DND-41 (cell line): ENCODE measurements around the gene KCP.

Experiments
- ATAC-seq: fragments of 200-7000 bp; cut with Tn5 transposase; 3 replicates; pipeline ENCODE4 v1.9.1; 2021; ENCODE audit warnings: low read depth; ENCODE audit not compliant: insufficient read depth
- DNase-seq: peaks from one replicate; pipeline ENCODE4 v3.0.0-alpha.2; 2020
- H2AFZ ChIP-seq: 2 replicates; pipeline ENCODE4 v1.6.0; 2012; ENCODE audit warnings: low read depth, low read length
- H3K27ac ChIP-seq: 2 replicates; pipeline ENCODE4 v1.5.1; 2012; ENCODE audit warnings: low read length, inconsistent platforms
- H3K27me3 ChIP-seq: fragments of 200-600 bp; sonication (generic); 2 replicates; pipeline ENCODE4 v1.6.0; 2012; ENCODE audit warnings: low read length, mild to moderate bottlenecking, inconsistent platforms; ENCODE audit not compliant: insufficient read depth, poor library complexity
- H3K36me3 ChIP-seq: 2 replicates; pipeline ENCODE4 v1.5.1; 2012; ENCODE audit warnings: low read length, inconsistent platforms; ENCODE audit not compliant: insufficient read depth
- H3K4me1 ChIP-seq: 2 replicates; pipeline ENCODE4 v1.5.1; 2012; ENCODE audit warnings: mild to moderate bottlenecking, low read length; ENCODE audit not compliant: insufficient read depth
- H3K4me2 ChIP-seq: 2 replicates; pipeline ENCODE4 v1.6.0; 2012; ENCODE audit warnings: mild to moderate bottlenecking, moderate library complexity, low read length, inconsistent platforms; ENCODE audit not compliant: insufficient read depth
- H3K4me3 ChIP-seq, 2 experiments: fragments of 200-600 bp in 1 of 2; shearing (Covaris generic) in 1 of 2; 2 replicates each; pipeline ENCODE4 v1.5.1; 2012 to 2016; ENCODE audit warnings: inconsistent platforms in 2 of 2, low read length in 2 of 2, mild to moderate bottlenecking in 2 of 2, low read depth in 1 of 2, moderate library complexity in 1 of 2
- H3K79me2 ChIP-seq: 2 replicates; pipeline ENCODE4 v1.6.0; 2012; ENCODE audit warnings: low read length, inconsistent platforms; ENCODE audit not compliant: insufficient read depth
- H3K9ac ChIP-seq: 2 replicates; pipeline ENCODE4 v1.6.0; 2012; ENCODE audit warnings: low read depth, mild to moderate bottlenecking, inconsistent platforms, low read length, moderate library complexity
- H3K9me3 ChIP-seq: 2 replicates; pipeline ENCODE4 v1.5.1; 2012; ENCODE audit warnings: low read length, moderate library complexity, mild to moderate bottlenecking, inconsistent platforms; ENCODE audit not compliant: insufficient read depth, severe bottlenecking
- H4K20me1 ChIP-seq: 2 replicates; pipeline ENCODE4 v1.6.0; 2012; ENCODE audit warnings: low read length; ENCODE audit not compliant: insufficient read depth
- CTCF ChIP-seq: IDR thresholded peaks from 2 replicates; pipeline ENCODE4 v1.5.1; 2012; ENCODE audit warnings: borderline replicate concordance, low read length, moderate library complexity, mild to moderate bottlenecking; ENCODE audit not compliant: poor library complexity, severe bottlenecking; ENCODE audit errors: extremely low read depth
- EZH2 ChIP-seq: IDR thresholded peaks from 3 replicates; pipeline ENCODE4 v1.6.1; 2012; ENCODE audit warnings: borderline replicate concordance, low read depth, mild to moderate bottlenecking, moderate library complexity, low read length, inconsistent platforms; ENCODE audit not compliant: severe bottlenecking

KCP gene

GRCh38 chr7:128888756-128889095 is 21.8 kb downstream of the KCP start:
- H3K9ac ChIP-seq, result no peak overlapping the region
- ATAC-seq (no peak), DNase-seq (no peak)
- no peaks in the 10 kb centered on the region for H3K9me3 ChIP-seq
- no peak overlapping the region for H3K27ac ChIP-seq
- no peak overlapping the region for H2AFZ ChIP-seq
- H3K4me2 ChIP-seq, result no peak overlapping the region
- no peaks in the 10 kb centered on the region for H3K79me2 ChIP-seq
- no peaks in the 10 kb centered on the region for H3K4me1 ChIP-seq
- H3K36me3 ChIP-seq, result no peaks in the 10 kb centered on the region
- H3K27me3 ChIP-seq, result no peaks in the 10 kb centered on the region
- no peak for TF ChIP-seq CTCF
- no peak for TF ChIP-seq EZH2
- H3K4me3 ChIP-seq, result no peak overlapping the region
- no peaks in the 10 kb centered on the region; the same call in 1 of the 2 replicates for H4K20me1 ChIP-seq

GRCh38 chr7:128888039-128888755 is 22.3 kb downstream of the KCP start:
- H3K4me3 ChIP-seq, result no peak overlapping the region
- H3K4me1 ChIP-seq, result no peaks in the 10 kb centered on the region
- H3K4me2 ChIP-seq, result no peak overlapping the region
- DNase-seq (no peak), ATAC-seq (no peak)
- no peak overlapping the region for H2AFZ ChIP-seq
- no peak overlapping the region for H3K9ac ChIP-seq
- H3K36me3 ChIP-seq, result no peaks in the 10 kb centered on the region
- no peaks in the 10 kb centered on the region; the same call in 1 of the 2 replicates for H4K20me1 ChIP-seq
- no peaks in the 10 kb centered on the region for H3K9me3 ChIP-seq
- H3K27me3 ChIP-seq, result no peaks in the 10 kb centered on the region
- H3K27ac ChIP-seq, result no peak overlapping the region
- TF ChIP-seq EZH2, result no peak
- TF ChIP-seq CTCF, result no peak
- no peaks in the 10 kb centered on the region for H3K79me2 ChIP-seq

GRCh38 chr7:128887169-128888038 is 23.1 kb downstream of the KCP start:
- TF ChIP-seq CTCF (no peak), EZH2 (no peak)
- Histone ChIP-seq H3K4me3 (no peak overlapping the region), H4K20me1 (no peaks in the 10 kb centered on the region; the same call in 1 of the 2 replicates), H3K79me2 (no peaks in the 10 kb centered on the region), H2AFZ (no peak overlapping the region), H3K27ac (no peak overlapping the region), H3K4me1 (no peaks in the 10 kb centered on the region), H3K9ac (no peak overlapping the region), H3K4me2 (no peak overlapping the region), H3K9me3 (no peaks in the 10 kb centered on the region), H3K27me3 (no peaks in the 10 kb centered on the region), H3K36me3 (no peaks in the 10 kb centered on the region)
- DNase-seq, result no peak
- no peak for ATAC-seq
